Suppressor macrophage treated with lipopolysaccharide for 1 hour (primary cell): ENCODE data around the gene SCARF2.
"Not testable (repeated sequence)": the region's sequence is repeated elsewhere in the genome, so short reads cannot be mapped to it uniquely, and the experiment has no call there.

ENCODE experiments used
- DNase-seq, 3 donors: peaks; one replicate each; pipeline ENCODE4 v3.0.0-alpha.2; 2020 to 2022

Gene SCARF2

GRCh38 chr22:20463324-20464095, 25.9 kb upstream of the SCARF2 start:
- DNase-seq = peak in 2 of 3 donors; percentile 16 to 22

- no peak for DNase-seq
Observed at GRCh38 chr22:20459862-20460261, 22.2 kb upstream of the SCARF2 start.

- no peak for DNase-seq
Observed at GRCh38 chr22:20459152-20459542, 21.5 kb upstream of the SCARF2 start.

- DNase-seq = no peak
Observed at GRCh38 chr22:20458530-20459151, 21.0 kb upstream of the SCARF2 start.

GRCh38 chr22:20457506-20458240, 20.0 kb upstream of the SCARF2 start:
- DNase-seq = no peak

GRCh38 chr22:20456722-20457076, 19.1 kb upstream of the SCARF2 start:
- no peak for DNase-seq

- peak; percentile 84 to 88 (median 86) for DNase-seq
Observed at GRCh38 chr22:20456064-20456721, 18.6 kb upstream of the SCARF2 start.

- DNase-seq = no peak
Observed at GRCh38 chr22:20455709-20456063, 18.1 kb upstream of the SCARF2 start.

- no peak for DNase-seq
Observed at GRCh38 chr22:20453222-20453621, 15.6 kb upstream of the SCARF2 start.

- no peak for DNase-seq
Observed at GRCh38 chr22:20451920-20452319, 14.3 kb upstream of the SCARF2 start.

- not testable (repeated sequence) for DNase-seq
Observed at GRCh38 chr22:20451129-20451778, 13.6 kb upstream of the SCARF2 start.

- DNase-seq = no peak
Observed at GRCh38 chr22:20450551-20450906, 12.9 kb upstream of the SCARF2 start.

- no peak for DNase-seq
Observed at GRCh38 chr22:20449819-20450550, 12.4 kb upstream of the SCARF2 start.

- DNase-seq = no peak
Observed at GRCh38 chr22:20448630-20449029, 11.0 kb upstream of the SCARF2 start.

- no peak for DNase-seq
Observed at GRCh38 chr22:20446383-20446970, 8.9 kb upstream of the SCARF2 start.

GRCh38 chr22:20444325-20444724, 6.7 kb upstream of the SCARF2 start:
- DNase-seq = no peak

GRCh38 chr22:20442485-20443284, 5.1 kb upstream of the SCARF2 start:
- DNase-seq = no peak

- peak in 2 of 3 donors; percentile 40 to 41 for DNase-seq
Observed at GRCh38 chr22:20441631-20442484, 4.2 kb upstream of the SCARF2 start.

GRCh38 chr22:20440637-20441591, 3.3 kb upstream of the SCARF2 start:
- DNase-seq = no peak
